Astrocyte (in vitro differentiated cells and primary cell): ENCODE data around the gene SETD1B. TPM values are rescaled to one million over a fixed set of nuclear protein-coding genes. Genes with fewer than 3 reads are reported as not detected.

Source experiments
- DNase-seq: peaks from one replicate; pipeline ENCODE4 v3.0.0-alpha.2; 2010; ENCODE audit warnings: low read depth
- FAIRE-seq: peaks from 2 replicates; lab custom pipeline; 2011; peaks lifted over from hg19 to GRCh38; lab: Jason Lieb, UNC
- H2AFZ ChIP-seq: 2 replicates; pipeline ENCODE4 v1.6.0; 2012; ENCODE audit warnings: low read depth, low read length, inconsistent platforms
- H3K27ac ChIP-seq: 2 replicates; pipeline ENCODE4 v1.5.1; 2011; ENCODE audit warnings: low read depth, low read length, inconsistent platforms
- H3K27me3 ChIP-seq: 2 replicates; pipeline ENCODE4 v1.6.0; 2011; ENCODE audit warnings: low read length, inconsistent platforms; ENCODE audit not compliant: insufficient read depth
- H3K36me3 ChIP-seq: 2 replicates; pipeline ENCODE4 v1.5.1; 2011; ENCODE audit warnings: low read length, inconsistent platforms; ENCODE audit not compliant: insufficient read depth
- H3K4me1 ChIP-seq: 2 replicates; pipeline ENCODE4 v1.5.1; 2011; ENCODE audit warnings: low read length, inconsistent platforms; ENCODE audit not compliant: insufficient read depth
- H3K4me2 ChIP-seq: 2 replicates; pipeline ENCODE4 v1.6.0; 2012; ENCODE audit warnings: low read length, inconsistent platforms
- H3K4me3 ChIP-seq: 2 replicates; pipeline ENCODE4 v1.5.1; 2011; ENCODE audit warnings: low read depth, mild to moderate bottlenecking, low read length, inconsistent platforms; ENCODE audit not compliant: insufficient read depth
- H3K79me2 ChIP-seq: 2 replicates; pipeline ENCODE4 v1.6.0; 2012; ENCODE audit warnings: mild to moderate bottlenecking, low read length, inconsistent platforms; ENCODE audit not compliant: insufficient read depth
- H3K9ac ChIP-seq: 2 replicates; pipeline ENCODE4 v1.6.0; 2012; ENCODE audit warnings: mild to moderate bottlenecking, low read length, inconsistent platforms
- H3K9me3 ChIP-seq: 2 replicates; pipeline ENCODE4 v1.5.1; 2012; ENCODE audit warnings: low read depth, mild to moderate bottlenecking, low read length, inconsistent platforms; ENCODE audit not compliant: insufficient read depth
- H4K20me1 ChIP-seq: 2 replicates; pipeline ENCODE4 v1.6.0; 2012; ENCODE audit warnings: low read length, inconsistent platforms; ENCODE audit not compliant: insufficient read depth
- H3K27ac Mint-ChIP-seq: one replicate; pipeline ENCODE4 v1.8.0; 2021; ENCODE audit warnings: mild to moderate bottlenecking, mixed read lengths; ENCODE audit not compliant: unreplicated experiment
- H3K27me3 Mint-ChIP-seq: one replicate; pipeline ENCODE4 v1.8.0; 2021; ENCODE audit warnings: low read depth, mixed read lengths; ENCODE audit not compliant: unreplicated experiment
- H3K36me3 Mint-ChIP-seq: one replicate; pipeline ENCODE4 v1.8.0; 2021; ENCODE audit warnings: low read depth, mixed read lengths; ENCODE audit not compliant: unreplicated experiment
- H3K4me1 Mint-ChIP-seq: one replicate; pipeline ENCODE4 v1.8.0; 2021; ENCODE audit warnings: low read depth, mixed read lengths; ENCODE audit not compliant: unreplicated experiment
- H3K4me3 Mint-ChIP-seq: one replicate; pipeline ENCODE4 v1.8.0; 2021; ENCODE audit warnings: mild to moderate bottlenecking, moderate library complexity, mixed read lengths; ENCODE audit not compliant: unreplicated experiment
- H3K9me3 Mint-ChIP-seq: one replicate; pipeline ENCODE4 v1.8.0; 2021; ENCODE audit warnings: mild to moderate bottlenecking, mixed read lengths; ENCODE audit not compliant: unreplicated experiment
- EZH2 ChIP-seq: IDR thresholded peaks from 2 replicates; pipeline ENCODE4 v1.6.1; 2012; ENCODE audit warnings: mild to moderate bottlenecking, low read length, inconsistent platforms; ENCODE audit not compliant: insufficient read depth
- total RNA-seq: library from RNA; stranded (reverse); gene quantifications from 2 replicates; pipeline ENCODE4 v1.2.1, GENCODE V29; 2021
- TF ChIP-seq, protein P1 (sequence below): IDR thresholded peaks from 2 replicates; pipeline ENCODE4 v1.5.1; 2011; ENCODE audit warnings: low read depth, mild to moderate bottlenecking, inconsistent platforms, low read length, moderate library complexity; ENCODE audit not compliant: insufficient read depth

The SETD1B gene
- total RNA-seq, 1 donor from 2014 or later: 24.0 TPM

- peaks cover 91% of the 10 kb centered on the region for H4K20me1 ChIP-seq
- no peak for DNase-seq
- H3K9ac ChIP-seq: peak overlapping the region; percentile 70
- peak overlapping the region; percentile 18 for H3K27ac ChIP-seq
- H3K36me3 Mint-ChIP-seq: peaks cover 16% of the 10 kb centered on the region
- H2AFZ ChIP-seq: no peak overlapping the region
- no peak for FAIRE-seq
- peak overlapping the region; percentile 87 for H3K4me3 Mint-ChIP-seq
- H3K27me3 Mint-ChIP-seq: no peaks in the 10 kb centered on the region
- H3K36me3 ChIP-seq: peaks cover 35% of the 10 kb centered on the region
- H3K9me3 ChIP-seq: no peaks in the 10 kb centered on the region
- no peaks in the 10 kb centered on the region for H3K9me3 Mint-ChIP-seq
- peak overlapping the region; percentile 64 for H3K4me3 ChIP-seq
- H3K4me2 ChIP-seq: peak overlapping the region; percentile 88
- peak overlapping the region; percentile 34 for H3K27ac Mint-ChIP-seq
- peaks cover 6% of the 10 kb centered on the region for H3K4me1 Mint-ChIP-seq
- TF ChIP-seq, protein P1, sequence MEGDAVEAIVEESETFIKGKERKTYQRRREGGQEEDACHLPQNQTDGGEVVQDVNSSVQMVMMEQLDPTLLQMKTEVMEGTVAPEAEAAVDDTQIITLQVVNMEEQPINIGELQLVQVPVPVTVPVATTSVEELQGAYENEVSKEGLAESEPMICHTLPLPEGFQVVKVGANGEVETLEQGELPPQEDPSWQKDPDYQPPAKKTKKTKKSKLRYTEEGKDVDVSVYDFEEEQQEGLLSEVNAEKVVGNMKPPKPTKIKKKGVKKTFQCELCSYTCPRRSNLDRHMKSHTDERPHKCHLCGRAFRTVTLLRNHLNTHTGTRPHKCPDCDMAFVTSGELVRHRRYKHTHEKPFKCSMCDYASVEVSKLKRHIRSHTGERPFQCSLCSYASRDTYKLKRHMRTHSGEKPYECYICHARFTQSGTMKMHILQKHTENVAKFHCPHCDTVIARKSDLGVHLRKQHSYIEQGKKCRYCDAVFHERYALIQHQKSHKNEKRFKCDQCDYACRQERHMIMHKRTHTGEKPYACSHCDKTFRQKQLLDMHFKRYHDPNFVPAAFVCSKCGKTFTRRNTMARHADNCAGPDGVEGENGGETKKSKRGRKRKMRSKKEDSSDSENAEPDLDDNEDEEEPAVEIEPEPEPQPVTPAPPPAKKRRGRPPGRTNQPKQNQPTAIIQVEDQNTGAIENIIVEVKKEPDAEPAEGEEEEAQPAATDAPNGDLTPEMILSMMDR: peak; percentile 59
- TF ChIP-seq EZH2: no peak
- H3K27me3 ChIP-seq: no peaks in the 10 kb centered on the region
- H3K79me2 ChIP-seq: peaks cover 90% of the 10 kb centered on the region
- H3K4me1 ChIP-seq: peaks cover 30% of the 10 kb centered on the region
Measured at GRCh38 chr12:121811434-121812319, 7.9 kb downstream of the SETD1B start.

DNA sequence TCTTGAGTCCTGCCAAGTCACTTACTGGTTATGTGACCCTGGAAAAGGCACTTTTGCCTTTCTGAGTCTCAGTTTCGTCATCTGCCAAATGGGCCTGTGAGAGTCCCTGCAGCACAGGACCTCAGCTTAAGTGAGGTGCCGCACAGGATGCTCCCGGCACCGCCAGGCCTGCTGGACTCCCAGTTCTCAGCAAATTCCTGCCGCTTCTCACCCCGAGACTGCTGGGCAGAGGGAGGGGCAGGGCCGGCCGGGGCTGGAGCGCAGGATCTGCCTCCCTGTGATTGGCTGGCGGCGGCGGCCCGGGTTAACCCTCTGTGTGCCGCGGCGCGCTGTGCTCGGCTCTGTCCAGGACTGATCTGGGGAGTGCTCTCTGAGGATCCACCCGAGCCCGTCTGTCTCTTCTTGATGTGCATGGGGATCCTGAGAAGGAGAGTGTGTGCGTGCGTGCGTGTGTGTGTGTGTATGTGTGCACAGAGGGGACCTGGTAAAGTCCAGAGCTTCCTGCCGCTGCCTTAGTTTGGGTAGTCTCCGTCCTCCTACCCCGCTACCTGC lies 8.6 kb downstream of the SETD1B start:
- FAIRE-seq: no peak
- Histone ChIP-seq H3K27me3 (no peaks in the 10 kb centered on the region), H3K4me1 (peaks cover 23% of the 10 kb centered on the region), H3K9me3 (no peaks in the 10 kb centered on the region), H3K4me2 (peak overlapping the region; percentile 88), H3K79me2 (peaks cover 88% of the 10 kb centered on the region), H4K20me1 (peaks cover 86% of the 10 kb centered on the region), H2AFZ (no peak overlapping the region), H3K27ac (peak overlapping the region; percentile 18), H3K9ac (peak overlapping the region; percentile 66), H3K36me3 (peaks cover 35% of the 10 kb centered on the region), H3K4me3 (peak overlapping the region; percentile 64)
- peaks cover 16% of the 10 kb centered on the region for H3K36me3 Mint-ChIP-seq
- H3K9me3 Mint-ChIP-seq: no peaks in the 10 kb centered on the region
- H3K27me3 Mint-ChIP-seq: no peaks in the 10 kb centered on the region
- peaks cover 6% of the 10 kb centered on the region for H3K4me1 Mint-ChIP-seq
- DNase-seq: peak; percentile 49
- H3K27ac Mint-ChIP-seq: peak overlapping the region; percentile 34
- H3K4me3 Mint-ChIP-seq: peak overlapping the region; percentile 87
- TF ChIP-seq, protein P1: no peak
- no peak for TF ChIP-seq EZH2
